PC-9 (cell line): ENCODE data around the gene CHST12. TPM values are rescaled to one million over a fixed set of nuclear protein-coding genes. Genes with fewer than 3 reads are reported as not detected.

Experiments
- BruUV-seq: library from RNA; stranded (reverse); fragments of 400-500 nt; replicated peaks from 2 replicates; lab custom pipeline; 2021; lab: Mats Ljungman, UMichigan
- CTCF ChIA-PET: fragments of 300-600 bp; sonication (Branson Sonifier 250); formaldehyde crosslinking; loops from one replicate; lab custom pipeline; 2022; ENCODE audit warnings: antibody characterized with exemption; lab: Charles Lee
- POLR2A ChIA-PET: fragments of 300-600 bp; sonication (Branson Sonifier 250); formaldehyde crosslinking; loops from one replicate; lab custom pipeline; 2022; ENCODE audit warnings: antibody characterized with exemption; ENCODE audit not compliant: unreplicated experiment; lab: Charles Lee
- DNase-seq, 2 experiments: peaks; one replicate each; pipeline versions ENCODE4 v3.0.0 to v3.0.0-alpha.2; 2015 to 2022; ENCODE audit warnings: mixed read lengths in 1 of 2
- H2AFZ ChIP-seq: fragments of 200-600 bp; sonication (generic); 2 replicates; pipeline ENCODE4 v1.8.1; 2017; ENCODE audit warnings: antibody characterized with exemption
- H3F3A ChIP-seq: fragments of 200-600 bp; sonication (generic); 2 replicates; pipeline ENCODE4 v1.8.1; 2017; ENCODE audit warnings: antibody characterized with exemption, mild to moderate bottlenecking, low read depth; ENCODE audit not compliant: insufficient read depth
- H3K27ac ChIP-seq: fragments of 200-600 bp; sonication (generic); 2 replicates; pipeline ENCODE4 v1.6.1; 2016; ENCODE audit warnings: mixed run types
- H3K27me3 ChIP-seq: fragments of 200-600 bp; sonication (generic); 2 replicates; pipeline ENCODE4 v1.6.1; 2016; ENCODE audit warnings: low read depth, mixed run types; ENCODE audit not compliant: insufficient read depth
- H3K36me3 ChIP-seq: fragments of 200-600 bp; sonication (generic); 2 replicates; pipeline ENCODE4 v1.6.1; 2016; ENCODE audit warnings: low read depth, mixed run types
- H3K4me1 ChIP-seq: fragments of 200-600 bp; sonication (generic); replicated peaks from 2 replicates; pipeline ENCODE4 v1.6.1; 2016; ENCODE audit warnings: mixed run types; ENCODE audit not compliant: insufficient read depth
- H3K4me2 ChIP-seq: fragments of 200-600 bp; sonication (generic); 2 replicates; pipeline ENCODE4 v1.6.1; 2017; ENCODE audit warnings: mixed run types
- H3K4me3 ChIP-seq: fragments of 200-600 bp; sonication (generic); 2 replicates; pipeline ENCODE4 v1.6.1; 2016; ENCODE audit warnings: mixed run types
- H3K79me2 ChIP-seq: fragments of 200-600 bp; sonication (generic); 2 replicates; pipeline ENCODE4 v1.6.1; 2017; ENCODE audit warnings: low read depth, mixed run types
- H3K9me2 ChIP-seq: fragments of 200-600 bp; sonication (generic); 2 replicates; pipeline ENCODE4 v1.8.1; 2017; ENCODE audit warnings: mild to moderate bottlenecking; ENCODE audit not compliant: insufficient read depth
- H3K9me3 ChIP-seq: fragments of 200-600 bp; sonication (generic); 2 replicates; pipeline ENCODE4 v1.8.1; 2016; ENCODE audit warnings: low read depth; ENCODE audit not compliant: insufficient read depth
- H4K20me1 ChIP-seq: fragments of 200-600 bp; sonication (generic); 2 replicates; pipeline ENCODE4 v1.8.1; 2017; ENCODE audit not compliant: insufficient read depth
- EZH2 ChIP-seq: fragments of 200-600 bp; sonication (generic); IDR thresholded peaks from 2 replicates; pipeline ENCODE4 v1.8.0; 2017; ENCODE audit warnings: antibody characterized with exemption, low read depth
- intact Hi-C: fragments of 100-400 bp; cut with micrococcal nuclease; formaldehyde crosslinking; loops from one replicate; pipeline ENCODE4 v1.10.0; 2022; ENCODE audit not compliant: unreplicated experiment
- total RNA-seq: library from RNA; stranded (reverse); gene quantifications from 2 replicates; pipeline ENCODE4 v1.2.3, GENCODE V29; 2021
- TF ChIP-seq, protein P1 (sequence below): fragments of 200-600 bp; sonication (generic); conservative IDR thresholded peaks from 2 replicates; pipeline ENCODE4 v1.6.1; 2017; ENCODE audit warnings: mixed run types, antibody characterized with exemption, mild to moderate bottlenecking, moderate library complexity

CHST12 gene
- total RNA-seq, 1 experiment from 2014 or later: 25.9 TPM

DNA sequence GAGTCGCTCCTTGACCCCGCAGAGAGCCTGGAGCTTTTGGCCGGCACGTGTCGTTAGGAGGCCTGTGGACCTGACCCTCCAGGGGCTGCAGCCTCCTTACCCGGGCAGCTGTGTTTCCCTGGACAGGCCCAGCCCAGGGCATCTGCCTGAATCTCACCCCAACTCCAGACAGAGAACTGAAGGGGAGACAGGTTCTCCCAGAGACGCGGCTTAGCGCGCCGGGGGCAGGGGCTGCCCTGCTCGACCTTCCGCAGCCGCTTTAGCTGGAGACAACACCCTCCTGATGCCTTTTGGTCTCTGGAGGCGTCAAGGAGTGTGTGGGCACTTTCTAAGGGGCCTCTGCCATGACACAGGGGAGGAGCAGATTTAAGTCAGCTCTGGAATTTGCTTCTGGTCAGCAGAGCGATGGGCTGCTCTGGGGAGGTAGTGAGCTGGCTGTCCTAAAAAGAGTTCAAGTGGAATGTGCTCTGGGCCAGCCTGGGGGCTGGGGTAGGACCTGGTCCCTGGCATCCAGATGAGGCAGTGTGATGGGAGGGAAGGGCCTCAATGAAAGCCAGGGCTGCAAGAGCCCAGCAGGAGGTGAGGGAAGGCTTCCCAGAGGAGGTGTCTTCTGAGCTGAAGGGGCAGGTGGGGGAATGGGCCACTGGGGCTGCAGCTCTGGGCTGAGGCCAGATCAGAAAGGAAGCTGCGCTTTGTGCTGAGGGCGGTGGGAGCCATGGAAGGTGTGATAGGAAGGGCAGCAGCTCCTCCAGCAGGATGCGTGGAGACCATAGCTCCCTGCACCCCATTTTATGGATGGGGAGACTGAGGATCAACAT is 67.0 kb downstream of the CHST12 start:
- ChIA-PET CTCF (no interaction called here), POLR2A (interaction anchor here (0.6 kb wide), 1 partner anchor 54 kb away, joined by 3 read pairs; no protein-coding TSS in a partner anchor)
- intact Hi-C loops: no loop called here
- Histone ChIP-seq H3K4me3 (no peak overlapping the region), H3F3A (peaks cover 19% of the 10 kb centered on the region; the same call in 1 of the 2 replicates), H3K36me3 (no peaks in the 10 kb centered on the region), H2AFZ (no peak overlapping the region), H3K9me3 (no peaks in the 10 kb centered on the region), H3K4me2 (no peak overlapping the region), H4K20me1 (no peaks in the 10 kb centered on the region), H3K4me1 (peaks cover 5% of the 10 kb centered on the region), H3K9me2 (no peaks in the 10 kb centered on the region), H3K27ac (no peak overlapping the region), H3K27me3 (no peaks in the 10 kb centered on the region), H3K79me2 (no peaks in the 10 kb centered on the region)
- TF ChIP-seq, protein P1, sequence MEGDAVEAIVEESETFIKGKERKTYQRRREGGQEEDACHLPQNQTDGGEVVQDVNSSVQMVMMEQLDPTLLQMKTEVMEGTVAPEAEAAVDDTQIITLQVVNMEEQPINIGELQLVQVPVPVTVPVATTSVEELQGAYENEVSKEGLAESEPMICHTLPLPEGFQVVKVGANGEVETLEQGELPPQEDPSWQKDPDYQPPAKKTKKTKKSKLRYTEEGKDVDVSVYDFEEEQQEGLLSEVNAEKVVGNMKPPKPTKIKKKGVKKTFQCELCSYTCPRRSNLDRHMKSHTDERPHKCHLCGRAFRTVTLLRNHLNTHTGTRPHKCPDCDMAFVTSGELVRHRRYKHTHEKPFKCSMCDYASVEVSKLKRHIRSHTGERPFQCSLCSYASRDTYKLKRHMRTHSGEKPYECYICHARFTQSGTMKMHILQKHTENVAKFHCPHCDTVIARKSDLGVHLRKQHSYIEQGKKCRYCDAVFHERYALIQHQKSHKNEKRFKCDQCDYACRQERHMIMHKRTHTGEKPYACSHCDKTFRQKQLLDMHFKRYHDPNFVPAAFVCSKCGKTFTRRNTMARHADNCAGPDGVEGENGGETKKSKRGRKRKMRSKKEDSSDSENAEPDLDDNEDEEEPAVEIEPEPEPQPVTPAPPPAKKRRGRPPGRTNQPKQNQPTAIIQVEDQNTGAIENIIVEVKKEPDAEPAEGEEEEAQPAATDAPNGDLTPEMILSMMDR: no peak
- TF ChIP-seq EZH2: no peak
- DNase-seq: no peak
- no TSS peak for BruUV-seq

DNA sequence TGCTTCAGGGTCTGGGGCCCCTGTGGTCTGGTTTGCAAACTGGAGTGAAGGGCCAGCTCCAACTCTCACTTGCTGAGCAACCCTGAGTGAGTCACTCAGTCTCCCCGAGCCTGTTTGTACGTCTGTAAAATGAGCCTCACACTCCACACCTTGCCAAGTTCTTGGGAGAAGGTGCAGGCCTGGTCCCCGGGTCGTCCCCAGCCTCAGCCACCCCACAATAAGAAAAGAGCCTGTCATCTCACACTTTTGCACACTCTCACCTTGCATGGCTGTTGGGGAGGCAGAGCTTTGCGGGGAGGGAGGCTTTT is 67.6 kb downstream of the CHST12 start:
- ChIA-PET POLR2A (interaction anchor here (0.6 kb wide), 1 partner anchor 53 kb away, joined by 3 read pairs; no protein-coding TSS in a partner anchor), CTCF (no interaction called here)
- H3K4me1 ChIP-seq: peaks cover 5% of the 10 kb centered on the region
- no peak overlapping the region for H2AFZ ChIP-seq
- intact Hi-C loops: no loop called here
- peak in 1 of 2 experiments; percentile 62 for DNase-seq
- peaks cover 19% of the 10 kb centered on the region; the same call in 1 of the 2 replicates for H3F3A ChIP-seq
- H3K4me2 ChIP-seq: 0 out of 2 replicates have a peak overlapping the region, but pooled peaks have one; percentile 20
- BruUV-seq: no TSS peak
- H3K79me2 ChIP-seq: no peaks in the 10 kb centered on the region
- H3K27ac ChIP-seq: no peak overlapping the region
- H3K9me3 ChIP-seq: no peaks in the 10 kb centered on the region
- H3K27me3 ChIP-seq: no peaks in the 10 kb centered on the region
- no peaks in the 10 kb centered on the region for H3K36me3 ChIP-seq
- H3K4me3 ChIP-seq: no peak overlapping the region
- no peaks in the 10 kb centered on the region for H3K9me2 ChIP-seq
- TF ChIP-seq, protein P1: no peak
- no peak for TF ChIP-seq EZH2
- no peaks in the 10 kb centered on the region for H4K20me1 ChIP-seq

DNA sequence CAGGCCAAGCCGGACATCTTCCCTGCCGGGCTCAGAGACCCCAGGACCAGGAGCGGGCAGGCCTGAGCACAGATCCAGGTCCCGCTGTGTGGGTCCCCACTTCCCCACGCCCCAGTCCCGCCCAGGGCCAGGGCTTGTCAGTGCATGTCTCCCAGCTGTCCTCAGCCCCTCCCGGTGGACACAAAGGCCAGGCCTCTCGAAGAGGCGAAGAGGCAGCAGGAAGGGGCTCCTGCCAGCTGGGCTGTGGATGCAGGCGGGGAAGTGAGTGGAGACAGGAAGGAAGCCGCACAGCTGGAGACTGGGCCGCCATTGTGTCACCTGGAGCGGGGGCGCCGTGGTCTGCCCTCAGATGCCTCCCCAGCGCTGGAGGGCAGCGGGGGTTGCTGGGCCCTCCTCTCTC is 68.0 kb downstream of the CHST12 start:
- no peak for DNase-seq
- Histone ChIP-seq H4K20me1 (no peaks in the 10 kb centered on the region), H3F3A (peaks cover 19% of the 10 kb centered on the region; the same call in 1 of the 2 replicates), H2AFZ (no peak overlapping the region), H3K27ac (no peak overlapping the region), H3K4me3 (no peak overlapping the region), H3K27me3 (no peaks in the 10 kb centered on the region), H3K4me1 (peaks cover 5% of the 10 kb centered on the region), H3K9me3 (no peaks in the 10 kb centered on the region), H3K4me2 (0 out of 2 replicates have a peak overlapping the region, but pooled peaks have one; percentile 20), H3K36me3 (no peaks in the 10 kb centered on the region), H3K79me2 (no peaks in the 10 kb centered on the region), H3K9me2 (no peaks in the 10 kb centered on the region)
- ChIA-PET POLR2A (interaction anchor here (0.6 kb wide), 1 partner anchor 53 kb away, joined by 3 read pairs; no protein-coding TSS in a partner anchor), CTCF (no interaction called here)
- no peak for TF ChIP-seq EZH2
- TF ChIP-seq, protein P1: no peak
- intact Hi-C loops: no loop called here
- BruUV-seq: no TSS peak
